Adrenal gland (tissue), 12 donors: ENCODE data around the gene SLC10A3. TPM values are rescaled to one million over a fixed set of nuclear protein-coding genes. Genes with fewer than 3 reads are reported as not detected.

Experiments
- DNase-seq, 7 donors: peaks; one replicate each; pipeline ENCODE4 v3.0.0-alpha.2; 2019 to 2020
- H3K27ac ChIP-seq, 5 donors: fragments of 200-600 bp; sonication (generic) in 4 of 5; 1 replicate in 3 of 5; 2 replicates in 2 of 5; pipeline versions ENCODE4 v1.5.1 to v1.8.0; 2016 to 2020; ENCODE audit warnings: mild to moderate bottlenecking in 1 of 5
- H3K27me3 ChIP-seq: fragments of 200-600 bp; 2 replicates; pipeline ENCODE4 v1.8.0; 2021
- H3K36me3 ChIP-seq, 2 donors: fragments of 200-600 bp; replicated peaks in 1 of 2; 1 replicate in 1 of 2; 2 replicates in 1 of 2; pipeline versions ENCODE4 v1.5.1 to v1.8.0; 2018 to 2022
- H3K4me1 ChIP-seq, 2 donors: fragments of 200-600 bp; replicated peaks in 1 of 2; 1 replicate in 1 of 2; 2 replicates in 1 of 2; pipeline versions ENCODE4 v1.5.1 to v1.8.0; 2018 to 2021
- H3K4me3 ChIP-seq, 4 donors: fragments of 200-600 bp; sonication (generic) in 3 of 4; one replicate each; pipeline ENCODE4 v1.5.1; 2016 to 2018
- H3K9me3 ChIP-seq, 3 donors: fragments of 200-600 bp; sonication (generic) in 1 of 3; replicated peaks in 1 of 3; 1 replicate in 2 of 3; 2 replicates in 1 of 3; pipeline versions ENCODE4 v1.5.1 to v1.8.0; 2016 to 2021
- CTCF ChIP-seq, 6 experiments: fragments of 450-650 bp in 4 of 6; fragments of 200-600 bp in 2 of 6; sonication (generic) in 1 of 6; IDR thresholded peaks; 1 replicate in 5 of 6; 2 replicates in 1 of 6; pipeline versions ENCODE4 v1.5.1 to v1.8.0; 2016 to 2021; ENCODE audit warnings: antibody characterized with exemption in 6 of 6, mild to moderate bottlenecking in 2 of 6, moderate library complexity in 1 of 6
- POLR2A ChIP-seq, 2 donors: fragments of 450-650 bp; IDR thresholded peaks; one replicate each; pipeline ENCODE4 v1.6.1; 2017; ENCODE audit warnings: antibody characterized with exemption in 2 of 2, mild to moderate bottlenecking in 2 of 2, moderate library complexity in 1 of 2
- WGBS, 4 donors: extraction: QIAGEN DNeasy Blood & Tissue Kit in 2 of 4; methylation state at CpG; one replicate each; pipeline versions ENCODE4 v1.1.5 to v1.1.7; 2013 to 2017; 5-methylcytosine and 5-hydroxymethylcytosine counted together
- intact Hi-C, 2 donors: fragments of 100-400 bp; cut with DNase I; formaldehyde crosslinking; loops; one replicate each; pipeline versions ENCODE4 v1.14.1 to v1.15.0; 2022 to 2023
- polyA plus RNA-seq, 3 donors: library from polyadenylated mRNA; stranded (reverse); fragments of 200-250 nt in 2 of 3; fragments of 350-450 nt in 1 of 3; fragmentation: Illumina TruSeq in 1 of 3; extraction: RNeasy Lipid Tissue Mini Kit (QIAGEN cat#74804) in 1 of 3; gene quantifications; one replicate each; pipeline ENCODE4 v1.2.3, GENCODE V29; 2013 to 2014
- total RNA-seq, 9 donors: library from RNA; depleted of rRNA in 4 of 9; stranded (reverse); fragments of >200 nt in 4 of 9; fragments of 120-200 nt in 1 of 9; fragmentation: NEBNext Ultra II Directional in 1 of 9; extraction: Animal tissue kit (Norgen Biotek cat#: 25700) in 1 of 9; gene quantifications; one replicate each; pipeline versions ENCODE4 v1.1.0 to v1.2.4, GENCODE V29; 2013 to 2023
- donor health status: healthy with polysubstance abuse.
- donor health status: Bipolar disorder and iron deficiency.
- donor health status: DM: yes; HTN: yes; CAD: no.
- donor health status: DM: no; HTN: no; CAD: no.
- donor health status: DM: no; HTN: no; CAD: no.
- donor health status: DM: yes; HTN: yes; CAD: no.

Gene SLC10A3
- total and polyA plus RNA-seq, 12 donors: 8.7 to 33.4 (median 27.8) TPM

- peaks cover 0 to 3% of the 10 kb centered on the region in 2 donors for H3K4me1 ChIP-seq
- H3K27ac ChIP-seq: peak overlapping the region in 1 of 5 donors; percentile 68
- peaks cover 0 to 23% of the 10 kb centered on the region in 2 donors for H3K36me3 ChIP-seq
- intact Hi-C loops: no loop called here
- WGBS, 4 donors: 51 to 71% (median 59%) methylated on average over 4 to 6 of the region's 6 CpGs
- DNase-seq: peak in 6 of 7 donors; percentile 52 to 71 (median 64)
- no peaks in the 10 kb centered on the region for H3K27me3 ChIP-seq
- H3K4me3 ChIP-seq: no peak overlapping the region
- TF ChIP-seq CTCF (IDR thresholded peaks at IDR 0.05): no peak
- TF ChIP-seq POLR2A (IDR thresholded peaks at IDR 0.05): no peak
- H3K9me3 ChIP-seq: no peaks in the 10 kb centered on the region
These were observed 38.8 kb upstream of the SLC10A3 start for GRCh38 chrX:154529206-154529612.

DNA sequence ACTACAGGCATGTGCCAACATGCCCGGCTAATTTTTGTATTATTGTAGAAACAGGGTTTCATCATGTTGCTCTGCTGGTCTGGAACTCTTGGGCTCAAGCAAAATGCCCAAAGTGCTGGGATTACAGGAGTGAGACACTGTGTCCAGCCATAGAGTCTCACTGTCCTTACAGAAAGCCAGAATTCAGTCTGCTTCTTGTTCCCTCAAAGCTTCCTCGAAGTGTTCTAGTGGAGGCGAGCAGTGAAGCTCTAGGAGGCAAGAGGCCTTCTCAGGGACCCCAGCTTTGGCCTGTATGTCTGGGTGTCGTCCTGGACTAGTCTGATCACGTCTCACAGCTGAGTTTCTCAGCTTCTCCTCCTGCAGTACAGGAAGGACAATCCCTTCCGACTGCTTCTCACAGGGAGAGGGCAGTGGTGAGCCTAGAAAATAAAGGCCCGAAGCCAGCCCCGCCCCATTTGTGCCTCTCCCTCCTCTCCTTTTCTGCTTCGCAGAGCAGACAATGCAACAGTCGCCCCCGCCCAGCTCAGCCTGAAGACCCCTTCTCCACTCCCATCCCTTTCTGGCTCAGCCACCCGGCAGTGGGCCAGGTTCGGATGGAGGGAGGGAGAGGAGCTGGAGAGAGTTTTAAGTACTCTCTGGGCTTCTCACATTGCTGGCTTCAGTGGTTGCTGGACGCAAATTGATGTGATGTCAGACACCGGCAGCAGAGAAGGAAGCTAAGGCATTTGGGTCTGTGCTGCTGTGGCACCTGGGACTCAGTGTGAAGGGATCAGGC lies 36.7 kb upstream of the SLC10A3 start:
- 5 to 32% (median 17%) methylated on average over 4 to 15 of the region's 15 CpGs for WGBS, 4 donors
- peak overlapping the region in 4 of 5 donors; percentile 52 to 80 (median 56) for H3K27ac ChIP-seq
- H3K27me3 ChIP-seq: no peaks in the 10 kb centered on the region
- H3K4me1 ChIP-seq: peaks cover 0 to 3% of the 10 kb centered on the region in 2 donors
- TF ChIP-seq CTCF (IDR thresholded peaks at IDR 0.05) (peak; percentile 19 to 55 (median 51)), POLR2A (IDR thresholded peaks at IDR 0.05) (peak in 1 of 2 donors; percentile 31)
- no peaks in the 10 kb centered on the region for H3K9me3 ChIP-seq
- H3K4me3 ChIP-seq: peak overlapping the region in 1 of 4 donors; percentile 40
- DNase-seq: peak; percentile 73 to 91 (median 82)
- intact Hi-C loops: no loop called here
- peaks cover 0 to 2% of the 10 kb centered on the region in 2 donors for H3K36me3 ChIP-seq

GRCh38 chrX:154525606-154526490 lies 35.4 kb upstream of the SLC10A3 start:
- Histone ChIP-seq H3K36me3 (no peaks in the 10 kb centered on the region), H3K9me3 (no peaks in the 10 kb centered on the region), H3K27me3 (no peaks in the 10 kb centered on the region), H3K4me3 (no peak overlapping the region), H3K27ac (no peak overlapping the region), H3K4me1 (peaks cover 0 to 3% of the 10 kb centered on the region in 2 donors)
- TF ChIP-seq POLR2A (IDR thresholded peaks at IDR 0.05) (no peak), CTCF (IDR thresholded peaks at IDR 0.05) (no peak)
- DNase-seq: no peak
- intact Hi-C loops: no loop called here
- 70 to 79% (median 73%) methylated on average over 14 of the region's 14 CpGs for WGBS, 4 donors

DNA sequence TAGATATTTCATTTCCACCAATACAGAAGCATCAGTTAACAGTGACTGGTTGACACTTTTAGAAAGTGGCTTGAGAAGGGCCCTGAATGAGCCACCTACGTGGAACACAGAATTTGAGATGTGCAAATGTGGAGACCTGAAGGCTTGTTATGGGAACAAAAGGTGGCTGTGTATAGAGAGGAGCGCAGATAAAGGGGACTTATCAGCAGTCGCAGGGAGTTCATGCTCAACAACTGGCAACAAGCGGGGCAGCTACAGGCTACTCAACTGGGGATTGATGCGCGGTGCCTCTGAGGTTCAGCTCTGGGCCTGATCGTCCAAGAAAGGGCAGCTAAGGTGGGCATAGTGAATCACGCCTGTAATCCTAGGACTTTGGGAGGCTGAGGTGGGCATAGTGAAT lies 29.0 kb upstream of the SLC10A3 start:
- H3K4me3 ChIP-seq: no peak overlapping the region
- no peaks in the 10 kb centered on the region for H3K9me3 ChIP-seq
- H3K27ac ChIP-seq: no peak overlapping the region
- TF ChIP-seq CTCF (IDR thresholded peaks at IDR 0.05) (no peak), POLR2A (IDR thresholded peaks at IDR 0.05) (no peak)
- WGBS, 4 donors: 86 to 100% (median 91%) methylated on average over 4 to 8 of the region's 8 CpGs
- H3K27me3 ChIP-seq: no peaks in the 10 kb centered on the region
- peaks cover 16 to 22% of the 10 kb centered on the region in 2 donors for H3K4me1 ChIP-seq
- no peaks in the 10 kb centered on the region for H3K36me3 ChIP-seq
- DNase-seq: no peak
- intact Hi-C loops: no loop called here
